Endothelial cell (in vitro differentiated cells): ENCODE data around the gene NKAIN2. TPM values are rescaled to one million over a fixed set of nuclear protein-coding genes. Genes with fewer than 3 reads are reported as not detected.

Experiments
- DNase-seq: peaks from one replicate; pipeline ENCODE4 v3.0.0; 2021; ENCODE audit warnings: low spot score
- H3K27ac Mint-ChIP-seq: one replicate; pipeline ENCODE4 v1.8.0; 2021; ENCODE audit warnings: mixed read lengths, inconsistent platforms; ENCODE audit not compliant: unreplicated experiment
- H3K27me3 Mint-ChIP-seq: one replicate; pipeline ENCODE4 v1.8.0; 2021; ENCODE audit warnings: mild to moderate bottlenecking, moderate library complexity, mixed read lengths, inconsistent platforms; ENCODE audit not compliant: unreplicated experiment
- H3K36me3 Mint-ChIP-seq: one replicate; pipeline ENCODE4 v1.8.0; 2021; ENCODE audit warnings: mild to moderate bottlenecking, low read depth, mixed read lengths, inconsistent platforms; ENCODE audit not compliant: unreplicated experiment
- H3K4me1 Mint-ChIP-seq: one replicate; pipeline ENCODE4 v1.8.0; 2021; ENCODE audit warnings: mild to moderate bottlenecking, mixed read lengths, inconsistent platforms; ENCODE audit not compliant: unreplicated experiment
- H3K4me3 Mint-ChIP-seq: one replicate; pipeline ENCODE4 v1.8.0; 2021; ENCODE audit warnings: mild to moderate bottlenecking, mixed read lengths, inconsistent platforms; ENCODE audit not compliant: unreplicated experiment
- H3K9me3 Mint-ChIP-seq: one replicate; pipeline ENCODE4 v1.8.0; 2021; ENCODE audit warnings: mixed read lengths, inconsistent platforms; ENCODE audit not compliant: unreplicated experiment
- total RNA-seq: library from RNA; stranded (reverse); fragmentation: NEBNext Ultra II Directional; extraction: Animal tissue kit (Norgen Biotek cat#: 25700); gene quantifications from one replicate; pipeline ENCODE4 v1.2.1, GENCODE V29; 2021; ENCODE audit not compliant: unreplicated experiment
- TF ChIP-seq, protein P1 (sequence below): fragments of 200-600 bp; sonication (generic); IDR thresholded peaks from one replicate; pipeline ENCODE4 v1.5.0; 2021; ENCODE audit warnings: antibody characterized with exemption; ENCODE audit not compliant: unreplicated experiment

The NKAIN2 gene
- total RNA-seq, 1 donor from 2014 or later: 9.5 TPM

DNA sequence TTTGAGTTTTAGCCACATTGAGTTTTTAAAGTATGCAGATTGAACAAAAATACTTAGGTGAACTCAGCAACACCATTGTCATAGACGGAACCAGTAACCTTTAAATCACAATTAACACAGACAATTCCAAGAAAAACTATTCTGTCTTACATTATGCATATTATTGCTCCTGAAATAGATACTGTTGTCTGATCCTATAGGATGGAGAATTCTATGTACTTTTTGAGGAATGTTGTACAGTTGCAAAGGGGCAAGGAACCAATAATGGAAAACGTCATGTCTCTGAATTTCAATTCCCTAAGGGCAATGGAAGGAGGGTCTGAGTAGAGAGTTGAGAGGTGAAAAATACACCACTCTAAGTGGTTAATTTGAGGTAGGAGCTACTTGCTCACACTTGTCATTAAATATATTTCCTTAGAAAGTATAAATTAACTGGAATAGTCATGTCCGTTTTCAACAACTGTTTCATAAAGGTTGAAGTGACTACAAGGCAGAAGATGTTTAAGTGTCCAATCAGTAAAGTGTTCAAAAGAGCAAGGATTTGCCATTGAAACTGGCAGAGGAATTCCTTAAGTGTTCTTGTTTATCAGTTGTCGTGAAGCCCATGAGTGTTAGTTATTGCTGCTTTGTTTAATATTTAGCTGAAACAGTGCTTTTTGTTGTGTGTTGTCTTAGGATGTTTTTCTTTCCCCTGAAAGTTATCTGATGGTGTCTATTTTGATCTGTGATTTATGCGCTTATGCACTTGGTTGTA is 1.3 kb downstream of the NKAIN2 start:
- Mint-ChIP-seq H3K9me3 (no peaks in the 10 kb centered on the region), H3K27me3 (peaks cover 4% of the 10 kb centered on the region), H3K4me3 (peak overlapping the region; percentile 94), H3K36me3 (no peaks in the 10 kb centered on the region), H3K27ac (no peak overlapping the region), H3K4me1 (peaks cover 6% of the 10 kb centered on the region)
- DNase-seq: no peak
- TF ChIP-seq, protein P1, sequence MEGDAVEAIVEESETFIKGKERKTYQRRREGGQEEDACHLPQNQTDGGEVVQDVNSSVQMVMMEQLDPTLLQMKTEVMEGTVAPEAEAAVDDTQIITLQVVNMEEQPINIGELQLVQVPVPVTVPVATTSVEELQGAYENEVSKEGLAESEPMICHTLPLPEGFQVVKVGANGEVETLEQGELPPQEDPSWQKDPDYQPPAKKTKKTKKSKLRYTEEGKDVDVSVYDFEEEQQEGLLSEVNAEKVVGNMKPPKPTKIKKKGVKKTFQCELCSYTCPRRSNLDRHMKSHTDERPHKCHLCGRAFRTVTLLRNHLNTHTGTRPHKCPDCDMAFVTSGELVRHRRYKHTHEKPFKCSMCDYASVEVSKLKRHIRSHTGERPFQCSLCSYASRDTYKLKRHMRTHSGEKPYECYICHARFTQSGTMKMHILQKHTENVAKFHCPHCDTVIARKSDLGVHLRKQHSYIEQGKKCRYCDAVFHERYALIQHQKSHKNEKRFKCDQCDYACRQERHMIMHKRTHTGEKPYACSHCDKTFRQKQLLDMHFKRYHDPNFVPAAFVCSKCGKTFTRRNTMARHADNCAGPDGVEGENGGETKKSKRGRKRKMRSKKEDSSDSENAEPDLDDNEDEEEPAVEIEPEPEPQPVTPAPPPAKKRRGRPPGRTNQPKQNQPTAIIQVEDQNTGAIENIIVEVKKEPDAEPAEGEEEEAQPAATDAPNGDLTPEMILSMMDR: no peak

DNA sequence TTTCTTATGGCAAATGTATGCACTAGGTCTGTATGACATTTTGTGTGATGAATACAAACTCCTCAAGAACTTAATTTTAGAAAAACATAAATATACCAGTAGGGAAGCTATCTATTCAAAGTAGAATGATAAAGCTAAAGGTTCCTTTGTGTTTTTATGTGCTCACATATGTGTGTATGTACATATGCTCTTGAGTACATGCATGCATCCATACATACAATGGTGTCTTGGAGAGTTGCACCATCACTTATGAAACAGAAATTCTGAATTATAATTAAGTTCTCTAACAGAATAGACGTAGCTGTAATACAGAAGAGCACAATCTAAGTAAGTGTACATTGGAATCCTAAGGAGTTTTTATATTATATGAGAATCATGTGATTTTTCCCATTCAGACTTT is 2.3 kb downstream of the NKAIN2 start:
- Mint-ChIP-seq H3K27me3 (peaks cover 3% of the 10 kb centered on the region), H3K4me3 (no peak overlapping the region), H3K4me1 (peaks cover 6% of the 10 kb centered on the region), H3K9me3 (no peaks in the 10 kb centered on the region), H3K36me3 (no peaks in the 10 kb centered on the region), H3K27ac (no peak overlapping the region)
- TF ChIP-seq, protein P1: no peak
- DNase-seq: no peak

DNA sequence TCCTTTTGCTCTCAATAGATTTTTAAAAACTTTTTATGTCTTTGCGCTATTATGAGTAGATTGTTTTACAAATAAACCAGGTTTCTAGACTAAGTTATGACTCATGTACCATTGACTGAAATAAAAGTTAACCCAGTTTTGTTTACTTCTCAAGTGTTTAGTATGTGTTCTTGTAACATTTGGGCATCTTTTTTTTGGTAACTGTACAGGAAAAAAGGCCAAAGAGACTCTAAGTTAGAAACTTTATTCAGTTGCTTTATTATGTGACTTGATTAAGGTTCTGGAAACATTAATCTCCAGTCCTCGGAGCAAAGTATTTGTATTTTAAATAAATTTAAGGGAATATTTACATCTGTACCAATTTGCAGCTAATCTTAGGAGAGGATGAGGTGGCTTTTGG is 2.9 kb downstream of the NKAIN2 start:
- Mint-ChIP-seq H3K27me3 (peaks cover 3% of the 10 kb centered on the region), H3K4me1 (peaks cover 3% of the 10 kb centered on the region), H3K4me3 (no peak overlapping the region), H3K9me3 (no peaks in the 10 kb centered on the region), H3K27ac (no peak overlapping the region), H3K36me3 (no peaks in the 10 kb centered on the region)
- DNase-seq: no peak
- TF ChIP-seq, protein P1: no peak

DNA sequence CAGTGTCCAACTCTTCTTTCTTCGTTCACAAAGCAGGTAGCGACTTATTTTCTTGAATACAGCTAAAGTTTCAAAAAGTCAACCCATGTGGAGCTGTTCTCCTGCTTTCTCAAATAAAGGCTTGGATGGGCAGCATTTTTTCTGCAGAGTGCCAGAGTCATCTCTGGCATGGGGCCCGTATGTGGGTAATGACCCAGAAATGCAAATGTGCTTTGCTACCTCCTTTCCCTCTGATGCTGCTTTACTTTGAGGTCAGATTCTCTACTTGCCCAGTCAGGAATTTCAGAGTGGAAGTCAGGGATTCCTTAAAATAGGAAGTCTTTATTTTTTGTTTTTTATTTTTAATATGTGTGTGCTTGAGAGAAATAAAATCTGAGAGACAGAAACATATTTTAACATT is 4.9 kb downstream of the NKAIN2 start:
- DNase-seq: no peak
- Mint-ChIP-seq H3K4me1 (peaks cover 3% of the 10 kb centered on the region), H3K9me3 (no peaks in the 10 kb centered on the region), H3K36me3 (no peaks in the 10 kb centered on the region), H3K4me3 (no peak overlapping the region), H3K27me3 (peaks cover 6% of the 10 kb centered on the region), H3K27ac (no peak overlapping the region)
- TF ChIP-seq, protein P1: no peak

DNA sequence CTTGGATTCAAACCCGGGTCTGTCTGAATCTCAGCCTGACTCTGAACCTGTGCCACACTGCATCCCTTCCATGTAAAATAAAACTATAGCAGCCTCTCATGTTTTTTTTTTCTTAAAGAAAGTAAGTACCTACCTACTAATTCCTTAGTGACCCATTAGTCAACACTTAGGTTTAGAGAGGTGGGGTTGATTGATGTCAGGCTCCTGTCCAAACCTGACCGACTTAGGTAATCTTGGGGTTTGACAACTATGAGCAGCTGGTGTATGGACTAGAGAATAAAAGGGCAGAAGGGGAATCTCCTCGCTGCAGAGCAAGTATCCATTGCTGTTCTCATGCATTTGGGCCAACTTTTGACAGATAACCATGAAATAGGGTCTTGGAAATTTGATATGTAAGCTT is 6.5 kb downstream of the NKAIN2 start:
- Mint-ChIP-seq H3K4me1 (no peaks in the 10 kb centered on the region), H3K36me3 (no peaks in the 10 kb centered on the region), H3K9me3 (no peaks in the 10 kb centered on the region), H3K27ac (no peak overlapping the region), H3K27me3 (peaks cover 5% of the 10 kb centered on the region), H3K4me3 (no peak overlapping the region)
- DNase-seq: no peak
- TF ChIP-seq, protein P1: no peak
